Large intestine (tissue), 3 donors: ENCODE results near the gene USP32. TPM values are rescaled to one million over a fixed set of nuclear protein-coding genes. Genes with fewer than 3 reads are reported as not detected.
"Not testable (repeated sequence)": the region's sequence is repeated elsewhere in the genome, so short reads cannot be mapped to it uniquely, and the experiment has no call there.

Experiments
- DNase-seq, 2 donors: peaks; one replicate each; pipeline versions ENCODE4 v3.0.0 to v3.0.0-alpha.2; 2013
- H3K27ac ChIP-seq: one replicate; pipeline ENCODE4 v1.5.1; 2013; ENCODE audit warnings: low read length
- H3K27me3 ChIP-seq: 2 replicates; pipeline ENCODE4 v1.6.1; 2013; ENCODE audit warnings: low read length; ENCODE audit not compliant: control insufficient read depth, insufficient read depth
- H3K36me3 ChIP-seq: 2 replicates; pipeline ENCODE4 v1.6.1; 2013; ENCODE audit warnings: low read length; ENCODE audit not compliant: control insufficient read depth, insufficient read depth
- H3K4me1 ChIP-seq: one replicate; pipeline ENCODE4 v1.6.1; 2013; ENCODE audit warnings: low read length; ENCODE audit not compliant: control insufficient read depth, insufficient read depth
- H3K4me3 ChIP-seq: one replicate; pipeline ENCODE4 v1.5.1; 2013; ENCODE audit warnings: low read length
- H3K9me3 ChIP-seq: one replicate; pipeline ENCODE4 v1.6.1; 2013; ENCODE audit warnings: mild to moderate bottlenecking, low read depth, low read length, moderate library complexity; ENCODE audit not compliant: control insufficient read depth
- WGBS: methylation state at CpG from one replicate; pipeline ENCODE4 v1.1.5; 2013; ENCODE audit warnings: low lambda C conversion rate; ENCODE audit not compliant: insufficient coverage; 5-methylcytosine and 5-hydroxymethylcytosine counted together
- polyA plus RNA-seq: library from polyadenylated mRNA; unstranded; fragments of 120-200 nt; gene quantifications from one replicate; pipeline ENCODE4 v1.2.1, GENCODE V29; 2013

The USP32 gene
- polyA plus RNA-seq, 1 donor = 24.0 TPM

- Histone ChIP-seq H3K36me3 (no peaks in the 10 kb centered on the region), H3K9me3 (no peaks in the 10 kb centered on the region), H3K27me3 (peaks cover 7% of the 10 kb centered on the region), H3K27ac (no peak overlapping the region), H3K4me3 (no peak overlapping the region), H3K4me1 (peaks cover 2% of the 10 kb centered on the region)
- no peak for DNase-seq
- no CpG with 5 or more reads among the region's 6 CpGs for WGBS
Observed at GRCh38 chr17:60425626-60426025, 33.7 kb upstream of the USP32 start.

GRCh38 chr17:60423865-60424264, 31.9 kb upstream of the USP32 start:
- H3K27me3 ChIP-seq = peaks cover 7% of the 10 kb centered on the region
- no CpG with 5 or more reads among the region's 3 CpGs for WGBS
- H3K27ac ChIP-seq = no peak overlapping the region
- H3K4me3 ChIP-seq = no peak overlapping the region
- no peaks in the 10 kb centered on the region for H3K36me3 ChIP-seq
- H3K9me3 ChIP-seq = no peaks in the 10 kb centered on the region
- H3K4me1 ChIP-seq = peaks cover 2% of the 10 kb centered on the region
- DNase-seq = no peak

- Histone ChIP-seq H3K9me3 (no peaks in the 10 kb centered on the region), H3K4me3 (peak within 1 kb of the TSS; percentile 49), H3K27ac (no peak within 1 kb of the TSS), H3K4me1 (peaks cover 2% of the 10 kb centered on the region), H3K36me3 (no peaks in the 10 kb centered on the region), H3K27me3 (peaks cover 7% of the 10 kb centered on the region)
- no CpG with 5 or more reads among the region's 18 CpGs for WGBS
- DNase-seq = no peak
Observed at GRCh38 chr17:60422162-60422665, 30.3 kb upstream of the USP32 start, which contains the start of gene CHCT1. Gene CHCT1 (plus strand): TSS chr17:60422489. CDS start chr17:60422593, 104 bp downstream.

- Histone ChIP-seq H3K4me3 (peak overlapping the region; percentile 49), H3K27ac (no peak overlapping the region)
- no CpG with 5 or more reads among the region's 66 CpGs for WGBS
Observed at GRCh38 chr17:60421273-60422161, 29.6 kb upstream of the USP32 start.

GRCh38 chr17:60419875-60420274, 27.9 kb upstream of the USP32 start:
- not testable (repeated sequence) for H3K4me3 ChIP-seq, H3K27ac ChIP-seq, H3K27me3 ChIP-seq, H3K36me3 ChIP-seq, DNase-seq, H3K4me1 ChIP-seq, H3K9me3 ChIP-seq
- 98% methylated on average over 4 of the region's 7 CpGs for WGBS

More at GRCh38 chr17:60421273-60422161, 29.6 kb upstream of the USP32 start:
- Histone ChIP-seq H3K9me3 (no peaks in the 10 kb centered on the region), H3K27me3 (peaks cover 7% of the 10 kb centered on the region), H3K36me3 (no peaks in the 10 kb centered on the region), H3K4me1 (peaks cover 2% of the 10 kb centered on the region)
- DNase-seq = peak; percentile 29 to 69

- WGBS = 92% methylated on average over 2 of the region's 4 CpGs
- not testable (repeated sequence) for H3K4me1 ChIP-seq, H3K9me3 ChIP-seq
Observed at GRCh38 chr17:60419003-60419402, 27.1 kb upstream of the USP32 start.

GRCh38 chr17:60416368-60416925, 24.5 kb upstream of the USP32 start:
- H3K9me3 ChIP-seq = no peaks in the 10 kb centered on the region
- no peaks in the 10 kb centered on the region for H3K36me3 ChIP-seq
- H3K4me3 ChIP-seq = no peak overlapping the region
- H3K4me1 ChIP-seq = no peaks in the 10 kb centered on the region
- H3K27me3 ChIP-seq = no peaks in the 10 kb centered on the region
- no peak for DNase-seq
- H3K27ac ChIP-seq = no peak overlapping the region
- no CpG with 5 or more reads among the region's 2 CpGs for WGBS

More at GRCh38 chr17:60419003-60419402, 27.1 kb upstream of the USP32 start:
- not testable (repeated sequence) for H3K27me3 ChIP-seq, DNase-seq, H3K36me3 ChIP-seq, H3K4me3 ChIP-seq, H3K27ac ChIP-seq

- Histone ChIP-seq H3K36me3 (no peaks in the 10 kb centered on the region), H3K27ac (no peak overlapping the region), H3K4me1 (no peaks in the 10 kb centered on the region), H3K27me3 (no peaks in the 10 kb centered on the region), H3K4me3 (no peak overlapping the region), H3K9me3 (no peaks in the 10 kb centered on the region)
- no peak for DNase-seq
- 100% methylated on average over 1 of the region's 1 CpG for WGBS
Observed at GRCh38 chr17:60415146-60415545, 23.2 kb upstream of the USP32 start.

- no peak overlapping the region for H3K4me3 ChIP-seq
- H3K9me3 ChIP-seq = no peaks in the 10 kb centered on the region
- H3K27ac ChIP-seq = no peak overlapping the region
- H3K36me3 ChIP-seq = no peaks in the 10 kb centered on the region
- no peak for DNase-seq
- H3K4me1 ChIP-seq = no peaks in the 10 kb centered on the region
- no CpG with 5 or more reads among the region's 3 CpGs for WGBS
- no peaks in the 10 kb centered on the region for H3K27me3 ChIP-seq
Observed at GRCh38 chr17:60412701-60413100, 20.8 kb upstream of the USP32 start.

GRCh38 chr17:60410001-60410400, 18.1 kb upstream of the USP32 start:
- no peaks in the 10 kb centered on the region for H3K9me3 ChIP-seq
- no peak overlapping the region for H3K4me3 ChIP-seq
- WGBS = 80% methylated on average over 1 of the region's 4 CpGs
- no peak overlapping the region for H3K27ac ChIP-seq
- DNase-seq = no peak
- no peaks in the 10 kb centered on the region for H3K27me3 ChIP-seq
- H3K4me1 ChIP-seq = no peaks in the 10 kb centered on the region
- no peaks in the 10 kb centered on the region for H3K36me3 ChIP-seq
